ENCODE measurements around the gene CACNG6.
"Not testable (repeated sequence)": the region's sequence is repeated elsewhere in the genome, so short reads cannot be mapped to it uniquely, and the experiment has no call there.

Gene CACNG6, protein sequence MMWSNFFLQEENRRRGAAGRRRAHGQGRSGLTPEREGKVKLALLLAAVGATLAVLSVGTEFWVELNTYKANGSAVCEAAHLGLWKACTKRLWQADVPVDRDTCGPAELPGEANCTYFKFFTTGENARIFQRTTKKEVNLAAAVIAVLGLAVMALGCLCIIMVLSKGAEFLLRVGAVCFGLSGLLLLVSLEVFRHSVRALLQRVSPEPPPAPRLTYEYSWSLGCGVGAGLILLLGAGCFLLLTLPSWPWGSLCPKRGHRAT

DNA sequence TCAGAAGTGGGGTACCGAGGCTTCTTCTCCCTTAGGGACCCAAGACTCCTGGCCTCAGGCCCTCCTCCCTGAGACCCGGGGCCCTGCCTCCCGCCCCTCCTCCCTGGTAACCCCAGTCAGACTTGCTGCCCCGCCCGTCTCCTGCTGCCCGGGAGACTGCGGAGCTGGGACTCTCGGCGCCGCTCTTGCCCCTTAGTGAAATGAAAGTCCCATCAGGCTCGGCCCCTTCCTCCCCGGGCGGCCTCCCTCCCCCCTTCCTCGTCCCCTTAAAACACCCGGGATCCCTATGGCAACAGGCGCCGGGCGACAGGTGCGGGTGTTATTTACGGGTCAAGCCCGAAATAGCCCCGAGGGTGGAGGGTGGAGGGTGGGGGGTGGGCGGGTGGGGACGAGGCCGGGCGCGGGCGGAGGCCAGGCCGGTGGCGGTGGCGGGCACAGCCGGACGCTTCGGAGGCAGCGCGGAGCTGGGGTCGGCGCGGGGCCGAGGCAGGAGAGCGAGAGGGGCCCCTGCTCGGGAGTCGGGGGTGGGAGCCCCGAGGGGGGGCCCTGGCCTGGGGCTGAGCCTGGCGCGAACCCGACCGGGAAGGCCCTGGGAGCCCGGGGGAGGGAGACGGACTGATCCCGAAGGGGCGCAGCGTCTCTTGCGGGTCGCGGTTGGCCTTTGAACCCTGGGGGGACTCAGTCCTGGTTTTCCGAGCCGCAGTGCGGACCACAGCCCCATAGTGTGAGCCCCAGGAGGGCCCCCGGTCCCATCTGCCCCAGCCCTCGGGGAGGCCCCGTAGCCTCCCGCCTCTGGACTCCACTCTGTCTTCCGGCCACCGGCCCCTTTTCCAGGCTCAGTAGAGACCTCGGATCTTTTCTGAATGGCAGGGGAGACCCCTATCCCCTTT, at the start of gene CACNG6:
TSS of gene CACNG6 (plus strand) at position 414 of the 890 bp plus-strand sequence. CDS start 1,241 bp downstream, outside the sequence.
- DNase-seq, result no peak

DNA sequence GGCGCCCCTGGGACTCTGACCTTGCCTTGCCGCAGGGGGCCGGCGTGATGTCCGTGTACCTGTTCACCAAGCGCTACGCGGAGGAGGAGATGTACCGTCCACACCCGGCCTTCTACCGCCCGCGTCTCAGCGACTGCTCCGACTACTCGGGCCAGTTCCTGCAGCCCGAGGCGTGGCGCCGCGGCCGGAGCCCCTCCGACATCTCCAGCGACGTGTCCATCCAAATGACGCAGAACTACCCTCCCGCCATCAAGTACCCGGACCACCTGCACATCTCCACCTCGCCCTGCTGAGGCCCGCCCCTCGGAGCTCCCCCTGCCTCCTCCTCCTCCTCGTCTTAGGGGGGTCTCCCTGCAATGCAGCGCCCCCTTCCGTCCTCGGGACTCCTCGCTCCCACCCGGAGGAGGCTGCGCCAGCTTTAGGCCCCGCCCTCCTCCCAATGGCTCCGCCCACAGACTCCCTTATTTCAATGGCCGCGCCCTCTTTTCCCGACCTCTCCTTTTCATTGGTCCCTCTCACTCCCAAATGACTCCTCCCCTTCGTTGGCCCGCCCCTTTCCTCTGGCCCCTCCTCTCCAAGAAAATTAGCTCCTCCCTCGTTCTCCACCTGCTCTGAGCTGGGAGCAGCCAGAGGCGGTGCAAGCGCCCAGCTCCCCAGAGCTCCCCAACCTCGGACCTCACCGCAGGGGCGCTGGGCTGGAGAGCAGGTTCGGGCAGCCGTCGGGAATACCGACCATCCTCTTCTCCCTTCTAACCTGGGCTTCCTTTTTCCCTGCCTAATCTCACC, 49.2 kb upstream of the CACNG6 start:
- DNase-seq, result no peak

DNA sequence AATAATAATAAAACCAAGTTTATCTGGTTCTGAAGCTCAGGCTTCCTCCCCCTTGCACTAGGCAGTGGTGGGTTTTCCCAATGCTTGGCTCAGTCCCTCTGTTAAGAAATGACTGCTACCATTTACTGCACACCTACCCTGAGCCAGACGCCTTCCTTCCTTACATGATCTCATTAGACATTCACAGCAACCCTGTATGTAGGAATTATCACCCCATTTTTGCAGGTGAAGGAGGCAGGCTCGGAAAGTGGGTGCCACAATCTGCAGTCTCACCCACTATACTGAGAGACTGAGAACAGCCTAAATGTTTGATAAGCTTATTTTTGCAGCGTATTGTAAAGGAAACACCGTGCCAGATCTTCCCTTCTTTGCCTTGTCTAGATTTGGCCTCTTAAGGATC, 47.0 kb upstream of the CACNG6 start:
- no peak for DNase-seq

DNA sequence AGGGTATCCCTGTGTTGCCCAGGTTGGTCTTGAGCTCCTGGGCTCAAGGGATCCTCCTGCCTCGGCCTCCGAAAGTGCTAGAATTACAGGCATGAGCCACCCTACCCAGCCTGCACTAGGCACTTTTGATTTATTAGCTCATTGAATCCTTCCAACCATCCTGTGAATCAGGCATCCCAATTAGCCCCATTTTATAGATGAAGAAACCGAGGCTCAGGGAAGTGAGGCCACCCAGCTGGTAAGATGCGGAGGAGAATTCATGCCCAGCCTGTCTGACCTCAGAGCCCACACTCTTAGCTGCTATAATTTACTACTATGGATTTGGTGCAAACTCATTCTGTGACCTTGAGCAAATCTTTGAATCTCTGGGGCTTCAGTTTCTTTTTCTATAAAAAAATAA, 46.5 kb upstream of the CACNG6 start:
- DNase-seq, result no peak

DNA sequence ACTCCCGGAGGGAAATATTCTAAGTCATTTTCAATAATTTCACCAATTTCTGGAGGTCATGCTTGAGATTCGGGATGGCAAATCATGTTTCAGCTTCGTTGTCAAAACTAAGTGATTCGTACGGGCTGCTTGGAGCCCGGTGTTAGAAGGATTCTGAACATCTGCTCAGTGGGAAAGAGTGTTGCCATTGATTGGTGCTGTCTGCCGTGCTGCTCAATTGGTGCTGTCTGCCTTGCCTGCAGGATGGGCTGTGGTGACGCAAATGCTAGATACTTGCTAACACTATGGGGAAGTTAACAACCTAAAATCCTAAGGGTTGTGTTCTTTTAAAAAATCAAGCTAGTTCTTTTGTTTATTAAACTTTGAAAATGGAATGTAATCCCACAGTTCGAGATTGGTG, 46.0 kb upstream of the CACNG6 start:
- no peak for DNase-seq

DNA sequence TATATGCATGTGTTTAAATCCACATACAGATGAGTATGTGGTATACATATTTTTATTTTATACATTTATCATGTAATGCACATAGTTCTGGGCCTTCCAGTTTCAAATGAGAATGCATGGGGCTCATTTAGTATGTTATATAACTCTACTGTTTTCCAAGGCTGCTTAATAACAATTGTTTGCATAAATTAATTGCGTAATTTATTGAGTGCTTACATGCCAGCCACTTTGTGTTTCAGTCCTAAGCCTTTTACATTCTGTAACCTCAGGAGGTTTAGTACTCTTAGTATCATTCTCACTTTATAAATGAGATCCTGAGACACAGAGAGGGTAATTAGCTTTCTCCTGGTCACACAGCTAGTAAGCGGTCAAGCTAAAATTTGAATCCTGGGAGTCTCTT, 45.4 kb upstream of the CACNG6 start:
- DNase-seq, result no peak

DNA sequence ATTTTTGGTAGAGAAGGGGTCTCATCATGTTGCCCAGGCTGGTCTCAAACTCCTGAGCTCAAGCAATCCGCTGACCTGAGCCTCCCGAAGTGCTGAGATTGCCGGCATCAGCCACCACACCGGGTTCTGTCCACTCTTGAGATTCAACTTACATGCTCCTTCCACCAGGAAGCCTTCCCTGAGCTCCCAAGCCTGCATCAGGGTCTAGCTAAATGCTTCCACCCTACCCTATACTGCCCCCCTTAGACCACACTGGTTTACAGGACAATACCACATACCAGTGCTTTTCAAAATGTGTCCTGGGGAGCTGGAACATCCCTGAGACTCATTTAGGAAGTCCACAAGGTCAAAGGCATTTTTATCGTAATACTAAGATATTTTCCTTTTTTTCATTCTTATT, 43.8 kb upstream of the CACNG6 start:
- no peak for DNase-seq

DNA sequence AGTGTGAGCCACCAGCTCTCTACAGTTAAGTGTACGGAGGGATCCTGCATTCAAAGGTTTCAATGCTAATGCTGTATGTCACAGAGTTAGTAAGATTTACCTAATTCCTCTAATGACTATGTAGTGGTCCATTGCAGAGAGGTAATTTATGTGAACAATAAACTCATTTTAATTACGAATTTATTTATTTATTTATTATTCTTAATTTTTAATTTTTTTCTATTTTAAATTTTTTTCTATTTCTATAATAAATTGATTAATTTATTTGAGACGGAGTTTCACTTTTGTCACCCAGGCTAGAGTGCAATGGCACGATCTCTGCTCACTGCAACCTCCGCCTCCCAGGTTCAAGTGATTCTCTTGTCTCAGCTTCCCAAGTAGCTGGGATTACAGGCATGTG, 42.8 kb upstream of the CACNG6 start:
- not testable (repeated sequence) for DNase-seq

DNA sequence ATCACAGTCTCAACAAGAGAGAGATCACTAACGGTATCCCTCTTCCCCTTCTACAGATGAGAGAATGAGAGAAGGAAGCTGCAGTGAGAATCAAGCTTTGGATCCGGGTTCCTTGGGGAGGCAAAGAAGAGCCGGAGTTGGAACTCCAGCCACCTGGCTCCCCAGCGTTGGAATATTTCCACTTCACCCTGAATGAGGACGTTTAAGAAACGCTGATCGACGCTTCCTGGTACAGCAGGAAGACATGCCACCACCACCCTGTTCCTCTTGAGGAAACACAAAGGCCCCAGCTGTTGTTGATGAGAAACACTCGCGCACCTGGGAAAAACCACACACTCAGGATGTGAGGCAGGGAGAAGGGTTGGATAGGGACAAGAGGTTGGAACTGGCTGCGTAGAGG, 40.0 kb upstream of the CACNG6 start:
- DNase-seq, result no peak

DNA sequence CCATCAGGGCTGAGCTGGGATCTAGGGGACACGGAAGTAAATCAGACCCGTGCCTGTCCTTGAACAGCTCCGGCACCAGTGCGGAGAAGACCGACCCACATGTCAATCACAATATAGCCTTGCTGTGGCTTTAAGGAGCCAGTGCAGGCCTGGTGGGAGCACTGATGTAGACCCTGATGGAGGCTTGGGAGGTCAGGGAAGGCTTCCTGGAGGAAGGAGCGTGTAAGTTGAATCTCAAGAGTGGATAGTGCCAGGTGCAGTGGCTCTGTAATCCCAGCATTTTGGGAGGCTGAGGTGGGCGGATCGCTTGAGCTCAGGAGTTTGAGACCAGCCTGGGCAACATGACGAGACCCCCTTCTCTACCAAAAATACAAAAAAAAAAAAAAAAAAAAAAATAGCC, 39.5 kb upstream of the CACNG6 start:
- DNase-seq, result no peak

DNA sequence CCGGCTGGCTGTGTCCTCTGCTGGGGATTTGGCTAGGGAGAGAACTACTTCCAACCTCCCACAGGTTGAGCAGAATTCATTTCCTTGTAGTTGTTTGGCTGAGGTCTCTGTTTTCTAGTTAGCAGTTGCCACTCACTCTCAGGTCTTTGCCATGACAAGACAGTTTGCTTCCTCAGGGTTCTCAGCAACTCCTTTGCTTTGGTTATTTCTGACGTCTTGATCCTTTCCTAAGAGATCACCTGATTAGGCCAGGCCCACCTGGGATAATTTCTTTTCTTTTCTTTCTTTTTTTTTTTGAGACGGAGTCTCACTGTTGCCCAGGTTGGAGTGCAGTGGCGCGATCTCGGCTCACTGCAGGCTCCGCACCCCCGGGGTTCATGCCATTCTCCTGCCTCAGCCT, 38.1 kb upstream of the CACNG6 start:
- DNase-seq, result no peak

DNA sequence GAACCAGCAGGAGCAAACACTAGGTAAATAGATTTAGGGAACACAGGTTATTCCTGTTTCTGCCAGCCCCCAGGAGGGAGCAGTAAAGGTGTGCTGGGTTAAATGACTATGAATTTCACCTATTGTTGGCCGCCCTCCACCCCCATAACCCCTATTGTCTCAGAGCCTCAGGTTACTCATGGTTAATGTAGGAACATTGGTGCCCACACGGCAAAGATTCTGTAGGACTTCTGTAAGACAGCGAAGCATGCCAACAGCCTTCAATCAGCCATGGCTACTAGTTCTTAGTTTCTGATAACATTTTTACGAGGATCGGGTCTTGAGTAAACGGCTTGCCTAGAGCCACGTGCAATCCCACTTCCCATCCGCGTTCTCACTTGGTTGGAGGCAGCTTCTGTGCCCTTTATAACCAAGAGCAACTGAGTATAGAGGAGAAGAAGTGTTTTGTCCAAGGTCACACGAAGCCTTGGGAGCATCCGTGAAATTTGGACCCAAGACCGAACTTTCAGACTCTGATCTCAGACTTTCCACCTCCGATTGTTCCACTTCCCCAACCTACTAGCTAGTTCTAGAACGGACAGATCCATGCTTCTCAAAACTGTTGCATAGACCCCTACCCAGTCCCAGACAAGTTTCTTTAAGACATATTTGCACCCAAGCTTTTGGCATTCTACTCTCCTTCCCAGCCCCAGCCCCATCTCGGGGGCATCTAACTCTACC, 33.8 kb upstream of the CACNG6 start:
- DNase-seq, result no peak

DNA sequence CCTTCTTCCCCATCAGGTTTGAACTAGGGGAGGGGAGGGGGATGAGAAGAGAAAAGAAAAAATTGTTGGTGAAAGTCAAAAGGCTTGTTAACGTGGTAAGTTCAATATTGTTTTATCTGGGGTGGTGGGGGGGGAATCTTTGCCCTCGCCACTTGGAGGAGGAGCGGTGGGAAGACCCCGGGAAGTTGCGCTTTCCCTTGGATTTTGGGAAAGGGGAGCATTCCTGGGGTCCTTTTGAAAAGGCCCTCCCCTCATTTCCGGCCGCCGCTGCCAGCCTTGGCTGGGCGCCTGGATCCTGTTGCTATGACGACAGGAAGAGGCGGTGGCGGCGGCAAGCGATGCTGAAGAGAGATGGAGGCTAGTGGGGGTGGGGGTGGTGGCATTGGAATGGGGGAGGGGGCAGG, 33.3 kb upstream of the CACNG6 start:
- no peak for DNase-seq

DNA sequence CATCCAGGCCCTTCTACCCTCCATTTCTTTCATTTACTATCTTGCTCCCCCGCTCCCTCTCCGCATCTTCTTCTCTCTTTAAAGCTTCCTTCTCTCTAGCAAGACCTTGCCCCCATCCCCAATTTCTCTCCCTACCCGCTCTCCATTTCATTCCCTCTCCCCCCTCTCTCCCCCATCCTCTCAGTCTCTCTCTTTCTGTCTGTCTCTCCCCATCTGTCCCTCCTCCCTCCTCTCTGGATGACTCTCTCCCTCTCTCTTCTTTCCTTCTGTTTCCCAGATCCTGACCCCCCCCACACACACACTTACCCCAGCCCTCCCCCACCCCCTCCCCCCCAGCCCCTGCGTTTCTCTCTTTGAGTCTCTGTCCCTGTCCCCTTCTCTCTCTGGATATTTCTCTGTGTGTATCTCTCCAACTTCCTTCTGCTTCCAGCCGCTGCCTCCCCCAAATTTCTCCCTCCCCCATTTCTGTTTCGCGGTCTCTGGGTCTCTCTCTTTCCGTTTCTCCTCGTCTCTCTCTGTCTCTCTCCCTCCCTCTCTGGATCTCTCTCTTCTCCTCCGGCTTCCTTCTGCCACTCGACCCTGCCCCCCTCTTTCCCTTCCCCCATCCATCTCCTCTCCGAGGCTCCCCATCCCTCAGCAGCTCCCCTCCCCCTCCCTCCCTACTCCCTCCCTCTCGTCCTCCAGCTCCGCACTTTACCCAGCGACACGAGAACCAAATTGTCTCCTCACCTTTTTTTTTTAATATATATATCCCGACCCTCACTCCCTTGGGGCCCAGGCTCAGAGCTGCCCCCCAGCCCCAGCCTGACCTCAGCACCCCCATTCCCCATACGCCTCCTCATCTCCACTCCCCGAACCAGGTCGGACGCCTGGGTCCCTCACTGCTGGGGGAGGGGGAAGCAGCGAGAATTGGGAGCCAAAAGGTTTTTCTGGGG, 32.3 kb upstream of the CACNG6 start:
- DNase-seq, result no peak

DNA sequence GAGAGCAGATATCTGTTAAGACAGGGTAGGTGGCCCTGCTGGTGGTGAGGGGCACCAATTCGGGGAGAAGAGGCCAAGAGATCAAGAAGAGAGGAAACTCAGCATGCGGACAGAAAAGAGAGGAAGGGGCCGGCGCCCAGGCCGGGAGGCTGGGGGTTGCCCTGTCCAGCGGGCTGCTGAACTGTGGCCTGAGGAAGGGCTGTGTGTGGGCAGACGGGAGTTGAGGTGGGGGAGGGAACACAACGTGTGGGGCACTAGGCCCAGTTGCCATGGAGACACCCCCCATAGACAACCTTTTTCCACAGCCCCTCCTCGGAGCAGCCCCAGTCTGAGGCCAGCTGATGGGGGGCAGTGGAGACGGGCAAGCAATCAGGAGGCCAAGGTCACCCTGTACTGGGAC, 31.2 kb upstream of the CACNG6 start:
- DNase-seq, result no peak

DNA sequence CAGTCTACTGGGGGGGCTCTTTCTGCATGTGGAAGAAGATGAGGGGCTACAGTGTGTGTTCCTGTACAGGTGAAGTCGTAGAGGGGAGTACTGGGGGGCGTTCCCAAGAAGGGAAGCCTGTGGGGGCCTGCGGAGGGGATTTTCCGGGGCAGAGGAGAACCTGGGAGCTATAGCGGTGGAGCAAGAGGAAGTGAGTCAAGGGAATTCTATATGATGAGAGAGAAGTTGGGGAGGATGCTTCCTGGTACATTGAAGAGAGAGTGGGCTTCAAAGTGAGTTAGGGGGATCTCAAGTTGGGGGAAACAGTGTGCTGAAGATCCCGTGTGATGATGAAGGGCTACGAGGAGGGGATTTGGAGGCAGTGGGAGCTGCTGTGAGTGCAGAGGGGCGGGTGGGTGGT, 30.6 kb upstream of the CACNG6 start:
- DNase-seq, result no peak

DNA sequence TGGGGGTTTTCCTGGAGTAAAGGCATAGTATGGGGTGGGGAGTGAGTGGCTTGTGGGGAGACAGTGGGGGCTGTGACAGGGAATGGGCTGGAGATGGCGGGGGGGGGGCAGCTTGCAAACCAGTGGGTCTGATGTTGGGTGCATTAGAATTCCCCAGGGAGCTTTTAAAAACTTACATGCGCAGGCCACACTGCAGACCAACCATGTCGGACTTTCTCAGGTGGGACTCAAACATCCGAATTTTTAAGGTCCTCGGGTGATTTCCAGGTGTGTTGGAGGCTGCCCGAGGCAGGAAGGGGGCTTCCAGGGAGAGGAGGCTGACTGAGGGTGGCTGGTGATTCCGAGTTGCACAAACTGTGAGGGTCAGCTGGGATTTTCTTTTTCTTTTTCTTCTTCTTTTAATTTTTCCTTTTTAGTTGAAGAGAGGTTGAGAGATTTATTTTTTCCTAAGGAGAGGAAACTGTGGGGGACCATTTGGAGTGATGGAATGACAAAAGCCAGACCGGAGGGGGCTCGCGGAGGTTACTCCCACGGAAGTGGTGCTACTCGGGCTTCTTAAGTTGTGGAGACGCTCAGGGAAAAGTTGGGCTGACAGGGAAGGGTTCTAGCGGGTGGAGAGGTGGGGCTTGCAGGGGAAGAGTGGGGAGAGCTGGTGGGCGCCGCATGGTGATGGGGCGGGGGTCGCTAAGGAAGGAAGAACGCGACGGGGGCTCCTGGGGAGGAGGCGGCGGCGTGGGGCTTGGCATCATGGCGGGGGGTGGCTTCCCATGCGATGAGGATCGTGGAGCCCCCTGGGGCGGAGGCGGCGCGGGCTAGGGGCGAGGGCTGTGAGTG, 29.7 kb upstream of the CACNG6 start:
- DNase-seq, result no peak

DNA sequence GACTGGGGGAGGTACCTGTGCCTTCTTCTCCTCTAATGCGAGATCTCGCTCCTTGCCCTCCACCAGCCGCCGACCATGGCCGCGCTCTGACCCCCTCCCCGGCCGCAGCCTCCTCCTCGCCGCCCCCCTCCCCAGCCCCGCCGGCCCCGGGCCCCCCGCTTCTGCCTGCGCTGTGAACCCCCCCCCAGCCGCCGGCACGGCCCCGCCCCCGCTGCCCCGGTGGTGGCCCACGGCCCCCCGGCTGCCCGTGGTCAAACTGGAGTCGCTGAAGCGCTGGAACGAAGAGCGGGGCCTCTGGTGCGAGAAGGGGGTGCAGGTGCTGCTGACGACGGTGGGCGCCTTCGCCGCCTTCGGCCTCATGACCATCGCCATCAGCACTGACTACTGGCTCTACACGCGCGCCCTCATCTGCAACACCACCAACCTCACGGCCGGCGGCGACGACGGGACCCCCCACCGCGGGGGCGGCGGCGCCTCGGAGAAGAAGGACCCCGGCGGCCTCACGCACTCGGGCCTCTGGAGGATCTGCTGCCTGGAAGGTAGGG, 28.5 kb upstream of the CACNG6 start, which contains the start of gene CACNG8:
TSS of gene CACNG8 (plus strand) at position 51 of the 545 bp plus-strand sequence.
- DNase-seq, result no peak

DNA sequence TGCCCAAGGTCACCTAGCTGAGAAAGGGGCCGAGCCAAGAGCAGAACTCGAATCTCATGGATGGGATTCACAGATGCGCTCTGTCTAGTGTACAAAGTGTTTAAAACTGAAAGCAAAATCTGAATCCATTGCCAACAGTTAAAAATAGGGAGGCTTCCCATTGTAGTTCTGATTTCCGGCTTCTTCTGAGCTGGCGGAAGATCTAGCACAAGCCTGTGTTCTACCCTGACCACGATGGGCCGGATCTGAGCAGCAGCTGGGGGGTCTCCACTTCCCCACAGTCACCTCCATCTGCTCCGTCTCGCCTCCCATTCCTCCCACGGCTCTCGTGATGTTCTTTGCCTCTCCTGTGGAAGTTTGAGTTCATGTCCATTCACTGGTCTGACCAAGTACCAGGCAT, 26.3 kb upstream of the CACNG6 start:
- DNase-seq, result no peak

DNA sequence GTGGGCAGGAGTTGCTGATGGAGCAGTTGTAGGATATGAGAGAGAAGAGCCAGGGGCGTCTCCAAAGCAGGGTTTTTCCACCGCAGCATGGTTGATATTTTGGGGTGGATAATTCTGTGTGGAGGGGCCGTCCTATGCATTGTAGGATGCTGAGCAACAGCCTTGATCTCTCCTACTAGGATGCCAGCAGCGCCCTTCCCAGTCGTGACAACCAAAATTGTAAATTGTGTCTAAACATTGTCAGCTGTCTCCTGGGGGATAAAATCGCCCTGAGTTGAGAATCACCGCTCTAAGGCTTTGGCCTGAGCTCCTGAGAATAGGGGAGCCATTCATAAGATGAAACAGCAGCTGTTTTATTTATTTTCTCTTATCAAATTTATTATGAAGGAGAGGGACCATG, 24.5 kb upstream of the CACNG6 start:
- no peak for DNase-seq
